SIG-M5 treated with dmso at 0.1 percent for 504 hours (cell line): ENCODE data around the gene PIK3R5.

Source experiments
- DNase-seq: peaks from one replicate; lab custom pipeline; 2025; ENCODE audit not compliant: unreplicated experiment; lab: John Stamatoyannopoulos, UW

PIK3R5 gene

GRCh38 chr17:8925141-8925540 lies 40.4 kb downstream of the PIK3R5 start:
- no peak for DNase-seq

GRCh38 chr17:8924595-8924994 lies 40.9 kb downstream of the PIK3R5 start:
- no peak for DNase-seq

- no peak for DNase-seq
These were observed 41.7 kb downstream of the PIK3R5 start for GRCh38 chr17:8923762-8924161.

- peak; percentile 28 for DNase-seq
These were observed 42.6 kb downstream of the PIK3R5 start for GRCh38 chr17:8922928-8923327.

GRCh38 chr17:8922451-8922850 lies 43.1 kb downstream of the PIK3R5 start:
- DNase-seq: peak; percentile 93

- DNase-seq: no peak
These were observed 44.4 kb downstream of the PIK3R5 start for GRCh38 chr17:8921147-8921546.

- DNase-seq: no peak
These were observed 46.6 kb downstream of the PIK3R5 start for GRCh38 chr17:8918807-8919465.

- peak; percentile 40 for DNase-seq
These were observed 49.0 kb downstream of the PIK3R5 start for GRCh38 chr17:8916466-8916865.

GRCh38 chr17:8914554-8914953 lies 51.0 kb downstream of the PIK3R5 start:
- no peak for DNase-seq

- no peak for DNase-seq
These were observed 51.6 kb downstream of the PIK3R5 start for GRCh38 chr17:8913879-8914278.

GRCh38 chr17:8913091-8913490 lies 52.4 kb downstream of the PIK3R5 start:
- no peak for DNase-seq

- DNase-seq: no peak
These were observed 53.2 kb downstream of the PIK3R5 start for GRCh38 chr17:8912084-8912981.

GRCh38 chr17:8910969-8911604 lies 54.4 kb downstream of the PIK3R5 start:
- no peak for DNase-seq

GRCh38 chr17:8909586-8910270 lies 55.8 kb downstream of the PIK3R5 start:
- no peak for DNase-seq

- DNase-seq: no peak
These were observed 60.2 kb downstream of the PIK3R5 start for GRCh38 chr17:8905331-8905730.

GRCh38 chr17:8904686-8905085 lies 60.8 kb downstream of the PIK3R5 start:
- DNase-seq: no peak

GRCh38 chr17:8904201-8904600 lies 61.3 kb downstream of the PIK3R5 start:
- DNase-seq: no peak

GRCh38 chr17:8900626-8901585 lies 64.6 kb downstream of the PIK3R5 start:
- no peak for DNase-seq

- DNase-seq: no peak
These were observed 65.3 kb downstream of the PIK3R5 start for GRCh38 chr17:8900207-8900606.

- no peak for DNase-seq
These were observed 66.9 kb downstream of the PIK3R5 start for GRCh38 chr17:8898636-8899035.
